ENCODE measurements around the gene RRP1B. TPM values are rescaled to one million over a fixed set of nuclear protein-coding genes. Genes with fewer than 3 reads are reported as not detected.

RRP1B gene
- total RNA-seq, 1 donor from 2014 or later: 34.0 TPM

DNA sequence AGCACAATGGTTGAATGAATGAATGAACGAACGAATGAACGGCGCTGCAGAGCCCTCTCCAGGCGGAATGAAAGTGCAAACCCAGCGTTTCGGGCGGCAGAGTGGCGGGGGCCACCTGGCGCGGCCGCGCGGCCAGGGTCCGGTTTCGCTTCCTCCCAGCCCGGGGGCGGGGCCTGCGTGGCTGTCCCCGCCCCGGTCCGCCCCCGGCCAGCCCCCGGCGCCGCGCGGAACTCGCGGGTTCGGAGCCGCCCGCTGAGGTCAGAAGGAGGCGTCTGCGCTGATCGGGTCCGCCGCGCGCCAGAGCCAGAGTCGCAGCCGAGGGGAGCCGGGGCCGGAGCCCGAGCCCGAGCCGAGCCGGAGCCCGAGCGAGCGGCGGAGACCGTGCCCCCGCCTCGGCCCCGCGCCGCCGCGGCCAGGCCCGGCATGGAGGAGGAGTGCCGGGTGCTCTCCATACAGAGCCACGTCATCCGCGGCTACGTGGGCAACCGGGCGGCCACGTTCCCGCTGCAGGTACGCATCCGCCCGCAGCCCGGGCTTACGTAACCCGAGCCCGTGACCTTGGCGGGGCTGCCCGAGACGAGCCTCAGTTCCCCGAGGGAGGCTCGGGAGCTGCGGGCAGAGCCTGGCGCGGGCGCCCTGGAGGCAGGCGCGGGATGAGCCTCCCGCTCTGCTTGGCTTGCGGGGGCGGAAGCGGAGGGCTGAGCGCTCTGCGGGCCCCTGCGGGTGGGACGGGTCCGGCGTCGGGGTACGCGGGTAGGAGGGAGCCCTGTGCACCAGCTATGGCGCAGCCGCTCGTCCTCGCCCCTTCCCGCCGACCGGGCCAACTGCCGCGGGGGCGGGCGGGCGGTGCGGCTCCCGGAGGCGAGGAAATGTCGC, 59.8 kb downstream of the RRP1B start, which contains the start of gene PDXK:
TSS of gene PDXK (plus strand) at position 258 of the 876 bp plus-strand sequence. CDS start at position 424, 166 bp downstream.
- peak; percentile 63 for DNase-seq (ENCODE audit: low read depth)
- H3K4me1 Mint-ChIP-seq (ENCODE audit: low read depth, unreplicated experiment): peaks cover 15% of the 10 kb centered on the region
- peaks cover 16% of the 10 kb centered on the region for H3K36me3 Mint-ChIP-seq (ENCODE audit: low read depth, unreplicated experiment)
- Histone ChIP-seq H3K36me3 (ENCODE audit: insufficient read depth, low read length) (no peaks in the 10 kb centered on the region), H3K27me3 (ENCODE audit: insufficient read depth, low read length) (no peaks in the 10 kb centered on the region), H3K4me1 (ENCODE audit: insufficient read depth, low read length) (peaks cover 17% of the 10 kb centered on the region), H2AFZ (ENCODE audit: low read depth, low read length) (peak within 1 kb of the TSS; percentile 88), H3K79me2 (ENCODE audit: insufficient read depth, low read length) (peaks cover 44% of the 10 kb centered on the region), H3K27ac (ENCODE audit: low read depth, low read length) (peak within 1 kb of the TSS; percentile 91), H4K20me1 (ENCODE audit: insufficient read depth, low read length) (peaks cover 44% of the 10 kb centered on the region), H3K4me3 (ENCODE audit: insufficient read depth, low read depth, low read length) (peak within 1 kb of the TSS; percentile 80), H3K4me2 (ENCODE audit: low read length) (peak within 1 kb of the TSS; percentile 100), H3K9ac (ENCODE audit: low read length) (peak within 1 kb of the TSS; percentile 91), H3K9me3 (ENCODE audit: insufficient read depth, low read depth, low read length) (no peaks in the 10 kb centered on the region)
- no peak for FAIRE-seq
- H3K27ac Mint-ChIP-seq (ENCODE audit: unreplicated experiment): peak within 1 kb of the TSS; percentile 84
- no peaks in the 10 kb centered on the region for H3K27me3 Mint-ChIP-seq (ENCODE audit: low read depth, unreplicated experiment)
- TF ChIP-seq, protein P1, sequence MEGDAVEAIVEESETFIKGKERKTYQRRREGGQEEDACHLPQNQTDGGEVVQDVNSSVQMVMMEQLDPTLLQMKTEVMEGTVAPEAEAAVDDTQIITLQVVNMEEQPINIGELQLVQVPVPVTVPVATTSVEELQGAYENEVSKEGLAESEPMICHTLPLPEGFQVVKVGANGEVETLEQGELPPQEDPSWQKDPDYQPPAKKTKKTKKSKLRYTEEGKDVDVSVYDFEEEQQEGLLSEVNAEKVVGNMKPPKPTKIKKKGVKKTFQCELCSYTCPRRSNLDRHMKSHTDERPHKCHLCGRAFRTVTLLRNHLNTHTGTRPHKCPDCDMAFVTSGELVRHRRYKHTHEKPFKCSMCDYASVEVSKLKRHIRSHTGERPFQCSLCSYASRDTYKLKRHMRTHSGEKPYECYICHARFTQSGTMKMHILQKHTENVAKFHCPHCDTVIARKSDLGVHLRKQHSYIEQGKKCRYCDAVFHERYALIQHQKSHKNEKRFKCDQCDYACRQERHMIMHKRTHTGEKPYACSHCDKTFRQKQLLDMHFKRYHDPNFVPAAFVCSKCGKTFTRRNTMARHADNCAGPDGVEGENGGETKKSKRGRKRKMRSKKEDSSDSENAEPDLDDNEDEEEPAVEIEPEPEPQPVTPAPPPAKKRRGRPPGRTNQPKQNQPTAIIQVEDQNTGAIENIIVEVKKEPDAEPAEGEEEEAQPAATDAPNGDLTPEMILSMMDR (IDR thresholded peaks at IDR 0.05; ENCODE audit: insufficient read depth, low read depth, low read length): no peak
- no peak for TF ChIP-seq EZH2 (IDR thresholded peaks at IDR 0.05; ENCODE audit: insufficient read depth, low read length)
- no peaks in the 10 kb centered on the region for H3K9me3 Mint-ChIP-seq (ENCODE audit: unreplicated experiment)
- H3K4me3 Mint-ChIP-seq (ENCODE audit: unreplicated experiment): peak within 1 kb of the TSS; percentile 86

DNA sequence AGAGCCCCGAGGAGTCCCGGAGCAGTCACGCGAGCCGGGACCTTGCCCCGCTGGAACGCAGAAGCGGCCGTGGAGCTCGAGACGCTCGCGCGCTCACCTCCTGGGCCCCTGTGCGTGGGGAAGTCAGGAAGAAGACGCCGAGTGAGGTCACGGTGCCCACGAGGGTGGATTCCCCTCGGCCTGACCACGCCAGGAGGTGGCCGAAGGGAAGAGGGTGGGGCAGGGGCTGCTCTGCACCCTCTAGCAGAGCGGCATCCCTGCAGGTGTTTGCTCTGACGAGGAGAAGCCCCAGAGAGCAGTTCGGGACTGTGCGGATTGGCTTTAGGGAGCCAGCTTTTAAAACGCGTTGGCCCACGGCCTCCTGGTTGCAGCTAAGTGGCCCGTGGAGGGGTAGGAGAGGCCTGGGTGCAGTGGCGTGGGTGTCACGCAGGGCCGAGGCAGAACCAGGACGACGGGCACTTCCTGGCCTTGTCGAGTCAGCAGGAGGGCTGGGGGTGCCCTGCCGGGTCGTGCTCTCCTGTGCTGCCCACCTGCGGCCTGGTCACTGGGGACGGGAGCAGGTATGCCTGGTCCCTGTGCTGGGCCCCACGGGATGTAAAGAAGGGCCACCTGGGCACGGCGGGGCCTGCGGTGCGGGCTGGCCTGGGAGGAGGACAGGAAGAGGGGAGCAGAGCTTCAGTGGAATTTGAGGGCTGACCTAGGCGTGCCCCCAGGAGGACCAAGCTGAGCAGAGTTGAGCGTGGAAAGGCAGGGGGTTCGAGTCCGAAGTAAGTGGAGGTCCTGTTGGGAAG, 60.6 kb downstream of the RRP1B start:
- peak overlapping the region; percentile 80 for H3K4me3 ChIP-seq (ENCODE audit: insufficient read depth, low read depth, low read length)
- peaks cover 49% of the 10 kb centered on the region for H4K20me1 ChIP-seq (ENCODE audit: insufficient read depth, low read length)
- H3K9me3 ChIP-seq (ENCODE audit: insufficient read depth, low read depth, low read length): no peaks in the 10 kb centered on the region
- peaks cover 47% of the 10 kb centered on the region for H3K79me2 ChIP-seq (ENCODE audit: insufficient read depth, low read length)
- H3K27ac Mint-ChIP-seq (ENCODE audit: unreplicated experiment): peak overlapping the region; percentile 47
- no peaks in the 10 kb centered on the region for H3K36me3 ChIP-seq (ENCODE audit: insufficient read depth, low read length)
- H3K4me3 Mint-ChIP-seq (ENCODE audit: unreplicated experiment): peak overlapping the region; percentile 86
- peaks cover 18% of the 10 kb centered on the region for H3K36me3 Mint-ChIP-seq (ENCODE audit: low read depth, unreplicated experiment)
- H3K27ac ChIP-seq (ENCODE audit: low read depth, low read length): peak overlapping the region; percentile 91
- FAIRE-seq: no peak
- peak overlapping the region; percentile 100 for H3K4me2 ChIP-seq (ENCODE audit: low read length)
- peak overlapping the region; percentile 88 for H2AFZ ChIP-seq (ENCODE audit: low read depth, low read length)
- peaks cover 15% of the 10 kb centered on the region for H3K4me1 Mint-ChIP-seq (ENCODE audit: low read depth, unreplicated experiment)
- no peak for DNase-seq (ENCODE audit: low read depth)
- peak overlapping the region; percentile 91 for H3K9ac ChIP-seq (ENCODE audit: low read length)
- no peaks in the 10 kb centered on the region for H3K9me3 Mint-ChIP-seq (ENCODE audit: unreplicated experiment)
- no peaks in the 10 kb centered on the region for H3K27me3 ChIP-seq (ENCODE audit: insufficient read depth, low read length)
- no peak for TF ChIP-seq EZH2 (IDR thresholded peaks at IDR 0.05; ENCODE audit: insufficient read depth, low read length)
- TF ChIP-seq, protein P1 (IDR thresholded peaks at IDR 0.05; ENCODE audit: insufficient read depth, low read depth, low read length): no peak
- peaks cover 17% of the 10 kb centered on the region for H3K4me1 ChIP-seq (ENCODE audit: insufficient read depth, low read length)
- no peaks in the 10 kb centered on the region for H3K27me3 Mint-ChIP-seq (ENCODE audit: low read depth, unreplicated experiment)
